GM13976 (cell line): ENCODE results near the gene KMT2A.

Experiments
- DNase-seq: peaks from one replicate; pipeline ENCODE4 v3.0.0; 2012; ENCODE audit warnings: low spot score
- in situ Hi-C: fragments of 300-500 bp; cut with MboI; formaldehyde crosslinking; loops from one replicate; pipeline ENCODE4 v1.12.0; 2022; ENCODE audit warnings: low sequenced_read_pairs, mixed read lengths, inconsistent platforms; ENCODE audit not compliant: unreplicated experiment
- TF ChIP-seq, protein P1 (sequence below): IDR thresholded peaks from 2 replicates; pipeline ENCODE4 v1.5.1; 2012; ENCODE audit warnings: borderline replicate concordance, mild to moderate bottlenecking; ENCODE audit not compliant: insufficient read depth; ENCODE audit errors: extremely low read depth, missing control alignments, control extremely low read depth

Gene KMT2A

DNA sequence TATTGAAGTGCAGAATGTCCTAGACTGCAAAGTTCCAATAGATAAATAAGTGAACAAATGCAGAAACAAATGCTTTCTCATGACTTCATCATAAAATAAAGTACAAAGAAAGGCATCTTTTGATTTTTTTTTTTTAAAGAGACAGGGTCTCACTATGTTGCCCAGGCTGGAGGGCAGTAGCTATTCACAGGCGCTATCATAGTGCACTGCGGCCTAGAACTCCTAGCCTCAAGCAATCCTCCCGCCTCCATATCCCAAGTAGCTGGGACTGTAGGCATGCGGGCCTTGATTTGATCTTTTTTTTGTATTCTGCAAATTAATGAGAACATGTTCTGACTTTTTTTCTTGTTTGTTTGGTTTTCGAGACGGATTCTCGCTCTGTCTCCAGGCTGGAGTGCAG, 138.3 kb downstream of the KMT2A start:
- in situ Hi-C loops, result no loop called here
- TF ChIP-seq, protein P1, sequence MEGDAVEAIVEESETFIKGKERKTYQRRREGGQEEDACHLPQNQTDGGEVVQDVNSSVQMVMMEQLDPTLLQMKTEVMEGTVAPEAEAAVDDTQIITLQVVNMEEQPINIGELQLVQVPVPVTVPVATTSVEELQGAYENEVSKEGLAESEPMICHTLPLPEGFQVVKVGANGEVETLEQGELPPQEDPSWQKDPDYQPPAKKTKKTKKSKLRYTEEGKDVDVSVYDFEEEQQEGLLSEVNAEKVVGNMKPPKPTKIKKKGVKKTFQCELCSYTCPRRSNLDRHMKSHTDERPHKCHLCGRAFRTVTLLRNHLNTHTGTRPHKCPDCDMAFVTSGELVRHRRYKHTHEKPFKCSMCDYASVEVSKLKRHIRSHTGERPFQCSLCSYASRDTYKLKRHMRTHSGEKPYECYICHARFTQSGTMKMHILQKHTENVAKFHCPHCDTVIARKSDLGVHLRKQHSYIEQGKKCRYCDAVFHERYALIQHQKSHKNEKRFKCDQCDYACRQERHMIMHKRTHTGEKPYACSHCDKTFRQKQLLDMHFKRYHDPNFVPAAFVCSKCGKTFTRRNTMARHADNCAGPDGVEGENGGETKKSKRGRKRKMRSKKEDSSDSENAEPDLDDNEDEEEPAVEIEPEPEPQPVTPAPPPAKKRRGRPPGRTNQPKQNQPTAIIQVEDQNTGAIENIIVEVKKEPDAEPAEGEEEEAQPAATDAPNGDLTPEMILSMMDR, result no peak
- no peak for DNase-seq
